M059J (cell line): ENCODE results near the gene RAB28. TPM values are rescaled to one million over a fixed set of nuclear protein-coding genes. Genes with fewer than 3 reads are reported as not detected.
A peak's percentile ranks its signal among the peaks of the same experiment; 100 is the strongest.

ENCODE experiments used
- DNase-seq: peaks from one replicate; pipeline ENCODE4 v3.0.0-alpha.2; 2012; ENCODE audit warnings: low read depth
- total RNA-seq: library from RNA; depleted of rRNA; stranded (reverse); fragments of >200 nt; shearing (Covaris generic); gene quantifications from 2 replicates; pipeline ENCODE4 v1.2.3, GENCODE V29; 2014; rRNA removed

RAB28 gene
- total RNA-seq, 1 experiment from 2014 or later: 40.2 TPM

DNA sequence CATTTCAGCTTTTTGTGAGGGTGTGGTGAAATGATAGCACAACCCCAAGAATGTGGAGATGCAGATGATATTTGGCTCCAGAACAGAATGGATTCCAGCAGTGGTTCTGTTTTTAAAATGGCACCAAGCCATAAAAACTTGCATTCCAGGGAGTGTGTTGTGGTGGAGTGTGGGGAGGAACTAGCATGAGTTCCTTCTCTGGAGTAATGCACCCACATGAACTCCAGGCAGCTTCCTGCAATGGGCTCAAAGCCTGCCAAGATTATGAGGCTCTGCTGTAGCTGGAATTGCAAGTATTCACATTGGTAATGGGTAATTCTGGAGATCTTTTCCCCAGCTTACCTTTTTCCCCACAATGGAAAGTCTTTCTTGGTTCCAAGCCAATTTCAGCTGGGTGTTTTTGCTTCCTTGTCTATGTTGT lies 161.4 kb downstream of the RAB28 start:
- peak; percentile 86 for DNase-seq

Other genes with a start within 250 kb of the RAB28 start
- 1.6 and 2.6 TPM in 2 replicates for gene NKX3-2, start 60.2 kb upstream of the RAB28 start, total RNA-seq
- gene BOD1L1, start 143.4 kb upstream of the RAB28 start, total RNA-seq: 8.3 and 15.1 TPM in 2 replicates